GM19239 (cell line): ENCODE data around the gene NFATC2.
"Not testable (repeated sequence)": the region's sequence is repeated elsewhere in the genome, so short reads cannot be mapped to it uniquely, and the experiment has no call there.

Experiments used
- DNase-seq: peaks from one replicate; pipeline ENCODE4 v3.0.0; 2011; ENCODE audit warnings: low spot score; ENCODE audit not compliant: insufficient read length
- FAIRE-seq: peaks from 2 replicates; lab custom pipeline; 2011; peaks lifted over from hg19 to GRCh38; lab: Jason Lieb, UNC

The NFATC2 gene

DNA sequence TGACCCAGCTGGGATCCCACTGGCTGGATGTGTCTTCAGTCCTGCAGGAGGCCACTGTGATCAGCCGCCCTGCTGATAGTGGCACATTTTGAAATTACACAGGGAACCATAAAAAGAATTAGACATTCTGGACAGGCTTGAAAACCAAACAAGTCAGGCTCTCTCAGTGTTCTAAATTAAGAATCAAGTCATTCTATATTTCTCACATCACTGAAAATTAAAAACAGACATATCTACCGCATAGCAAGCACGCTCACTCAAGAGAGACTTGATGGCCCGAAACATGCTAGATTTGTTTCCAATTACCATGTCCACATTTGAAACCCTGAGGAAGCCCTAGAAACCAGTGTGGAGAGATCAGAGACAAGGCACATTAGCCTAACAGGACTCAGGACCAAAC is 57.7 kb downstream of the NFATC2 start:
- DNase-seq (no peak), FAIRE-seq (no peak)

DNA sequence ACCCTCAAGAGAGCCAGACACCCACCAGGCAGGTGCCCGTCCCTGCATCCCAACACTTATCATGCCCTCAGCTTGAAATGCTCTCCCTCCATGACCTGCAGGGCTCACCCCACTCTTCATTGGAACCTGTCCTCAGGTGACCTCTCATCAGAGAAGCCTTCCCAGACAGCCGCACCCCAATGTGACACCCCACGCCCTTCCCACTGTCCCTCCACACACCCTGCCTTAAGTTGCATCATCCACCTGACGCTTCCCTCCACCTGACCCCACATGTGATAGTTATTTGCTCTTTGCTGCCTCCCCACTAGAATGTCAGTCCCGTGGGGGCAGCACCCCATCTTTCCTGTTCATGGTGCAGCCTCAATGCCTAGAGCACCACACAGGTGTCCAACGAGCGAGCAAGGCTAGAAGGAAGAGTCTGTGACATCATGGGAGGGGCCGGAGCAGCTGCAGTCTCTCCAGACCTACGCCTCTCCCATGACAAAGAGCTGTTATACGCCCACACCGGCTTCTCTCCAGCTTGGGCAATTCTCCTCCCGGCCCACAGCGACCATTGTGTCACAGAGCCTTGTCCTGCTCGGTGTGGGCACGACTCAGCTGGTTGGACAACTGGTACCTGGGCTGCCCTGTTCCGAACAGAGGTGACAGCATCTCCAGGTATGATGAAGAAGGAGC is 58.2 kb downstream of the NFATC2 start:
- no peak for FAIRE-seq
- no peak for DNase-seq

DNA sequence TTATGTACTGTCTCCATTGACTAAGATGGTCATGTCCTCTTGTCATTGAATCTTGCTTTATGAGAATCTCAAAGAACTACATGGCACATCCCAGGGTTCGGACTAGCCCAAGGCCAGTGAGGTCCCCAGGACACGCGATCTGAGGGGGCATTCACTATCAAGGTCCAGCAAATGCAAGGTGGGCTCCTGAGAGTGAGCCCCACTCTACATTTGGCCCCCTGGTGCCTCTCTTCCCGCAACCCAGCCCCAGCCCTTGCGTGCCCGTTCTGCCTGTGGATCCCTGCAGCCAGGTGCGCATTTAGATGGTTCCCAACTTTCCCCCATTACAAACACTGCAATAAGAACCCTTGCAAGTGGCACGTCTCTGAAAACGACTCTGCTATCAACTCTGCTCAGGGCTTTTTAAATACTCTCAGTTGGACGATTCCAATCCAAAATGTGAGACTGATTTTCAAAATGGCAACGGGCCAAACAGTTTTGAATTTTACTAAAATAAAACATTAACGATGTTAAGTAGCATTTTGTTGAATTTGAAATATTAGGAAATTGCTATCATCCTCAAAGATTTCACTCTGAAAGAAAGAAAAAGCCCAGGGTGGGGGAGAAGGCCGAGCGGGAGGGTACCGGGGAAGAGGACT is 59.6 kb downstream of the NFATC2 start:
- FAIRE-seq, result no peak

DNA sequence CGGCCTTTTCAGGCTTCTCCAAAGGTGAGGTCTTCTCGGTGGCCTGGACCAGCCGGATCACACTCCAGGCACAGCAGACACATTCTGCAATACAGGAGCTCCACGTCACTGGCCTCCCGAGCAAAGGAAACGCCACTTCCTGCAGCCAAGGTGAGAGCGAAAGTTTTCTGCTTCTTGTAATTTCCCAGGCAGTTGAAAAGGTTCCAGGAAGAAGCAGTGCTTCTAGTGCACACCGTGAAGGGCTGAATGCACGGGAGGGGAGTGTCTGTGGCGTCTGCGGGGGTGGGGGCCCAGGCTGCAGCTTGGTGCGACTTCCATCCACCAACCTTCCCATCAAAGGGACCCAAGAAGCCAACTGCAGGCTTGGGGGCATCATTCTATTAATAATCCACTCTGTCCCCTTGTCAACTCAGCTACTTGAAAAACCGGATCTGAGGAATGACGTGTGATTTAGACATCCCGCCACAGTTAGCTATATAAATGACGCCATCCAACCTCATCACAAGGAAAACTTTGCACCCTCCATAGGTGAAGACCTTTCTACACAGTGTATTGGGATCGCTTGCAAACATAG is 61.1 kb downstream of the NFATC2 start:
- FAIRE-seq (peak; percentile 86), DNase-seq (no peak)

More for the DNA sequence above, 59.6 kb downstream of the NFATC2 start:
- no peak for DNase-seq

DNA sequence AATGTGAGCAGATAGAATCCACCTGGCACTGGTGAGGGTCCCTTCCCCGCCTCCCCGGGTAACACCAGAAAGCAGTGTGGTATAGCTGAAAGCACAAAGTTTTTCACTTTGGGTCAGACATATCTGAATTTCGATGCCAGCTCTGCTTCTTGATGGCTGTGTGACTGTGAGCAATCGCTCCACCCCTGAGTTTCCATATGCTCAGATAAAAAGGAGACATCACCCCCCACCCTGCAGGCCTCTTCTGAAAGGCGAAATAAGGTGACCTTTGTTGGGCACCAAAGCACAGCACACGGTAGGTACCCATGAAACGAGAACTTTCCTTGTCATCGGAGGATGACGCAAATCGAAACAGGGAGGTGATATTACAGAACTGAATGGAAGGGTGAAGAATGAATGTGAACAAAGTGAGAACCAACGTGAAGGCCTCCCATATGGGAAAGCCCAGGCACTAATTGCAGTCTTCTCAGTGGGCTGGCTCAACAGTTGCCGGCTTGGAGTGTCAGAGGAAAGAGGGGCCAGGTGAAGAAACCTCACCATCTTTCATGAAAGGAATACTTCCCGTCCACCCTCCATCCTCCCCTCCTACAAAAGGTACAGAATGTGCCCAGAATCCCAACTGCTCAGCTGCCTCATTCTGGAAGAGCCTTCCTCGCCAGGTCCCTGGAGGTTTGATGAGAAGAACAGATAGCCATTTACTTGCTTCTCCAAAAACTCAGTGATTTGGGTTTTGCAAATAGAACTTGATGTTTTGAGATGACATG is 61.8 kb downstream of the NFATC2 start:
- DNase-seq (peak; percentile 52), FAIRE-seq (peak; percentile 93)

DNA sequence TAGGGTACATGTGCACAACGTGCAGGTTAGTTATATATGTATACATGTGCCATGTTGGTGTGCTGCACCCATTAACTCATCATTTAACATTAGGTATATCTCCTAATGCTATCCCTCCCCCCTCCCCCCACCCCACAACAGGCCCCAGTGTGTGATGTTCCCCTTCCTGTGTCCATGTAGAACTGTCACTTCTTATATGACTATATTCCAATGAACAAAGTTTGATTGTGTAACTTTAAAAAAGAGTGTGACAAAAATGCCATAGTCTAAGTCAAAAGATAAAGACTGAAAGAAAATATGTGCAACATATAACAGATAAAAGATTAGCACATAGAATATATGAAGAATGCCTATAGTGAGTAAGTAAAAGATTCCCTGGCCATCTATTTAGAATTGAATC is 66.4 kb downstream of the NFATC2 start:
- not testable (repeated sequence) for FAIRE-seq, DNase-seq

DNA sequence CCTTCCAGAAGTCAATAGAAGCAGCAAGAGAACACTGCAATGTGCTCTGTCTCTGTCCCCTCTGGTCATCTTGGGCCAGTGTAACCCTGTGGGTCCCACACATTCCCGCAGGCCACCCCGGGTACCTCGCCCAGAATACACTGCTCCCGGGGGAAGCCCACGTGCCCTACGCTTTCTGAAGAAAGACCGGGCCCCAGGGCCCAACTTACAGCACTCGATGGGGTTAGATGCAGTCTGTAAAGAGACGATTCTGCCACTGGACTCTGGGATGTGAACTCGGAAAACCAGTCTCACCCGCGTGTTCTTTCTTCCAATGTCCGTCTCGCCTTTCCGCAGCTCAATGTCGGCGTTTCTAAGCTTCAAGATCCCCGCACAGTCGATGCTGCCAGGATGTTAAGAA is 68.7 kb downstream of the NFATC2 start:
- DNase-seq (no peak), FAIRE-seq (no peak)

DNA sequence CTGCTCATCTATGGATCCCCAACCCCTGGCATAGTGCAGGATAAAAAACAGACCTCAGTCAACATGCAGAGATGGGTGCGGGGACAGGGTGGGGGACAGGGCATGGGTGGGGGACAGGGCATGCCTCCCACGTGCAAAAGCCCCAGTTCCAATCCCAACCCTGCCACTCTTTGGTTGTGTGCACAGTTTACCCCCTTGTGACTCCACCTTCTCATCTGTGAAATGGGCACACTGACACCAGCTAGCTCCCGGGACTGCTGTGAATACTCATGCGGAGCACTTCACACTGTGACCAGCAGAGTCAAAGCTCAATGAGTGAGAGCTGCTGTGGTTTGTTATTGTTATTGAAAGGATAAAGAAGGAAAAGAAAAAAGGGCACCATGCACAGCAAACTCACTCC is 69.3 kb downstream of the NFATC2 start:
- no peak for DNase-seq
- no peak for FAIRE-seq

DNA sequence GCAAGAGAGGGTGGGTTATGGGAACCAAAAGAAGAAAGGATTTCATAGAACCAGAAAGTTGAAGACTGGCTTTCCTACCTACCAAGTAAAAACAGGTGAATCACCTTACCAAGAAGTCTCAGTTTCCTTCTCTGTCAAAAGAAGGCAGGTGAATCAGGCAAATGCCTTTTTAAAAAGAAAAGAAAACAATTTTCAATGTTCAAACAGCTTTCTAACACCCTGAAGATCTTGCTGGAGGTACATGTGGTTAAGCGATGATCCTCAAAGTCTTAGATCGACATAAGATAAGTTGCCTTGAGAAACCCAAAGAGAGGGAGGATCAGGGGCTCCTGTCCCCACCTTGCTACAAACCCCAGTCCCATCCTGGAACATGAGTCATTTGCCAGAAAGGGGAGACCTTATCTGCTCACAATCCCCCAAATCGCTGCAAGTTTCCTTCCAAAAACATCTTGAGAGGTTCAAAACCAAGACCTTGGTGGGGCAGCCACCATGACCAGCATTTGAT is 71.6 kb downstream of the NFATC2 start:
- no peak for FAIRE-seq

DNA sequence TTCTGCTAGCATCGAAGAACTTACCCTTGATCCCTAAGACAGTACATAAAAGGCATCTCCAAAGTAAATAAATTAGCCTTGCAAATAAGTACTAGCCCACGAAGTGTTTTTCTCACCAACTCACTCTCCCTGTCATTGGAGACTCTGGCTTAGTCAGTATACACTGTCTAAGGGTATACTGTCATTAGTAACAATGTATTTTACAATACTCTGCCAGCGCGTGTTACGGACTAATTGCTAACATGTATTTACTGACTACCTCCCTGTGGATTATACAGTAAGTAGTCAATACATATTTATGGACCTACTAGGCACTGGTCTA is 72.1 kb downstream of the NFATC2 start:
- DNase-seq (no peak), FAIRE-seq (no peak)

More for the DNA sequence above, 71.6 kb downstream of the NFATC2 start:
- DNase-seq, result no peak

DNA sequence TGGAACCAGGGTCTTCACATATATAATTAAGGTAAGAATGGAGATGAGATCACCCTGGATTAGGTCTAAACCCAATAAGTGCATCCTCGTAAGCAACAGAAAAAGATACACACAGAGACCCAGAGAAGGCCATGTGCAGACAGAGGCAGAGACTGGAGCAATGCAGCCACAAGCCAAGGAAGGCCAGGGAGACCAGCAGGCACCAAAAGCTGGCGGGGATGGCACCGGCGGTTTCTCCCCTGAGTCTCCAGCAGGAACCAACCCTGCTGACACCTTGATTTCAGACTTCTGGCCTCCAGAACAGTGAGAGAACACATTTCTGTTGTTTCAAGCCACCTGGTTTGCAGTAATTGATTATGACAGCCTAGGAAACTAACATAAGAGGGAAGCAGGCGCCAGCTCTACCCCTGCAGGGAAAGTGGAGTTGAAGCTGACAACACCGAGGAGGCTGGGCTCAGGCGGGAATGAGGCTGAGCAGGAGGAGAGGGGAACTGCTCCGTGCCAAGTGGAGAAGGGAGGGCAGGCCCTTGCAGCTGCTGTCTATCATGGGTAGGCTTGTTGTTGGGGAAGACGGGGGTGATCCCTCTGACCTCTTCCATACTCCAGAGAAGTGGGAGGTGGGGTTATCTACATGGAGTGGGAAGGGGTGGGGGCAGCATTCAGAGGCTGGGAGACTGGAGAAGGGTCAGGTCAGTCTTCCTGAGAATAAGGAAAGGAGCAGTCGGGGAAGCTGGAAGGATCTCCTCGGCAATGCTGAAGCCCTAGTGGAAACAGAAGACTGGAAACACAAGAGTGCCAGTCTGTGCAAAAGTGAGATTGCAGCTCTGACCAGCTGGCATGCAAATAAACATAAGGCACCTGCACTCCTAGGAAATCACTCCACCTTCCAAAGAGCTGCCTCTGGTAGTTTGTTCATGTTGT is 72.7 kb downstream of the NFATC2 start:
- DNase-seq (no peak), FAIRE-seq (no peak)

DNA sequence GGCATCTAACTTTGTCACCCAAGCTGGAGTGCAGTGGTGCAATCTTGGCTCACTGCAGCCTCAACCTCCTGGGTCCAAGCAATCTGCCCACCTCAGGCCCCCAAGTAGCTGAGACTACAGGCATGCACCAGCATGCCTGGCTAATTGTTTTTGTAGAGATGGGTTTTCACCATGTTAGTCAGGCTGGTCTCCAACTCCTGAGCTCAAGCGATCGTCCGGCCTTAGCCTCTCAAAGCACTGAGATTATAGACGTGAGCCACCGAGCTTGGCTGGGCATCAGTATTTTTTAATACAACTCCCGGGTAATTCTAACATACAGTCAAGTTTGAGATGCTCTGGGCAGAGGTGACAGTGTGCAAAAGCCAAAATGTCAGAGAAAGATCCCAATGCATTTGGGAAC is 73.5 kb downstream of the NFATC2 start:
- DNase-seq (no peak), FAIRE-seq (no peak)

DNA sequence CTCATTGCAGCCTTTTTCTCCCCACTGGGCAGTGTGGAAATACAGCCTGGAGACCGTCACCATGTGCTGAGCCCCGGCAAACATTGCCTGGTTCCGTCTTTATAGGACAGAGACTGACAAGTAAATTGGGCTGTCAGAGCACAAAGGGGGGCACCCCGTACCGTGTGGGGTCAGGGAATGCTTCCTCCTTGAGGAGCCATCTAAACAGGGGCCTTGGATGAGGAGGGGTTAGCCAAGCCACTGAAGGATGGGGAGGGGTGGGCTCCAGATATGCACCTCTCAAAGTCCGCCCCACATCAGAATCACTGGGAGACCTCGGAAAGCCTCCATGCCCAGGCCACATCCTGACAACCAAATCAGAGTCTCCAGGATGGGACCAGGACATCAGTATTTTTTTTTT is 73.9 kb downstream of the NFATC2 start:
- DNase-seq (no peak), FAIRE-seq (no peak)

DNA sequence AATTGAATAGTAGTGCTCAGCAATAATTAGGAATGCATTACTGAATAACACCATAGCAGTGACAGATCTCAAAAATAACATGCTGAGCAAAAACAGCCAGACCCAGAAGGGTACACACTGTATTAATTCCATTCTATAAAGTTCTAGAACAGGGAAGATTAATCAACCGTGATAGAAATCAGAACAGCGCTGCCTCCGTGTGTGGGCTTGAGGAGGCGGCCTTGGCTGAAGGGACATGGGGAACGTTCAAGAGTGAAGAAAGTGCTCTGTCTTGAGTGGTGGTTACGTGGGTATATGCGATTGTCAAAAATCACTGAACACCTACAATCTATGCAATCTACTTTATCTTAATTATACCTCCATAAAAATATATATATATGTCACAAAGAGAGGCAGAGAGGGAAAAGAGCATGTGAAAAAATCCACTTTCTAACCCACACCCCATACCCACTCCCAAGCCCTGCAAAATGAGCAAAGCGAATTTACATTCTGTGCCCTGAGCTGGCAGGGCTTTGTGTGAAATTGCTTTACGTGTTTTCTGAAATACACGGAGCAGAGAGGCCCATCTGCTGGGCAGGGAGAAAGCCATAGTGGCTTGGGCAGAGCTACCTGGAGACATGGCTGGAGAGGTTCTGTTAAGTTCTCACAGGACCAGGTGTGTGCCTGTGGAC is 74.4 kb downstream of the NFATC2 start:
- no peak for DNase-seq
- no peak for FAIRE-seq

DNA sequence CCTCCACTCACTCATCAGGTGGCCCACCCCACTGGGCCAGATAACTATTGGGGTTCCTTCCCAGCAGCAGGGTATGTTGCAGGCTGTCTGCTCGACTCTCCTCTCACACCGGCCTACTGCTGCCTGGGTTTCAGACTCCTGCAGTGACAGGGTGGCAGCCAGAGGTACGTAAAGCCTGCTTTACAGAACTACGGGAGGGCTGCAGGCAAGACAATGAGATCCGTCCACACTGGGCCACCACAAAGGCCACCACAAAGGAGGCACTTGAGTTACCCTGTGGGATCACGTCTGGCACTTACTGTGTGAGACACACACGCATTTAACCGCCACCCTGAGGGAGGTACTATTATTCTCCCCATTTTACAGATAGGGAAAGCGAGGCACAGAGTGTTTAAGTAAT is 78.5 kb downstream of the NFATC2 start:
- no peak for DNase-seq
- FAIRE-seq, result no peak

DNA sequence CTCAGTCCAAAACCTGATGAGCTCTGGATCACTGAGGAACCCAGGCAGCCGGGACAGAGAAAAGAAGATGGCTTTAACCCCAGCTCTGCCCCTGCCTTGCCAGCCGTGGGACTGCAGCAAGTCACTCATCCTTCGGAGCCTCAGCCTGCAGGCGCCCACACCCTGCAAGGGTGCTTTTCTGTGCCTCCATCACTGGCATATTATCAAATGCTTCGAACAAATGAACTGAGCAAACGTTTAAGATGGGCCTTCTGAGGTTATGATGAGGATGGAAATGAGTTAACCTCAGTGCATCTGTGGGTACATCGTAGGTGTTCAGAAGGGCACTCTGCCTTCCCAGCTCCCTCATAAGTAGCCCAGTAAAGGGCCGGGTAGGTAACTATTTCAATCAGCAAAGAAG is 79.0 kb downstream of the NFATC2 start:
- DNase-seq (no peak), FAIRE-seq (no peak)

DNA sequence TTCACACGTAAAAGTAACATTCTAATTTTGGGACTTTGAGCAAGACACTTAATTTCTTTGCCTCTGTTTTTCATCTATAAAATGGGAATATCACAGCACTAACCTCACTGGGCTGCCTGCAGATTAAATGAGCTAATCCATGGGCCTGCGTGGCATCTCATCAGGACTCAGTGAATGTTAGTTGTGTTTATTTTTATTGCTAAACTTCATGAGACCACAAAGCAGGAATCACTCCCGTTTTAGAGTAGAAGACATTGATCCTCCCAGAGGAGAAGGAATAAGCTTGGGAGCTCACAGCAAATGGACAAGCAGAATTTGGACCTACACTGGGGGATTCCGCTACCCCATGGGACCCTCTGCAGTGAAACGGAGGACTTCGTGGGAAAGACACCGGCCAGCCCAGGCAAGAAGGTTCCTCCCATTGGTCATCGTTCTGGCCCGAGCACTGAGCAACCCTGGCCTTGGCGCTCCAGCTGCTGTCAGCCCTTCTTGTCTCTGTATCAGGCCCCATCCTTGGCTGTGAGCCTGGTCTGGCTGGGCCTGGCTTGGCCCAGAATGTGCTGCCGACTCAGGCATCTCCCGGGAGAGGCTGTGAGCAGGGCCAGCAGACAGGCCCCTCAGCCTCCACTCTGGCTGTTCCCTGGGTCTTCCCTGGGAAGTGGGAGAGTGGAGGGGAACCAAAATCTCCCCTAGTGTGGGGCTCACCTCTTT is 79.8 kb downstream of the NFATC2 start:
- DNase-seq (no peak), FAIRE-seq (no peak)

DNA sequence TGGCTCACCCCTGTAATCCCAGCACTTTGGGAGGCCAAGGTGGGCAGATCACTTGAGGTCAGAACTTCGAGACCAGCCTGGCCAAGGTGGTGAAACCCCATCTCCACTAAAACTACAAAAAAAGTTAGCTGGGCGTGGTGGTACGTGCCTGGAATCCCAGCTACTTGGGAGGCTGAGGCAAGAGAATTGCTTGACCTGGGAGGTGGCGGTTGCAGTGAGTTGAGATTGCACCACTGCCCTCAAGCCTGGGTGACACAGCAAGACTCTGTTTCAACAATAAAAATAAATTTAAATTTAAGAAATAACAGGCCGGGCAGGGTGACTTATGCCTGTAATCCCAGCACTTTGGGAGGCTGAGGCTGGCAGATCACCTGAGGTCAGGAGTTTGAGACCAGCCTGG is 80.7 kb downstream of the NFATC2 start:
- not testable (repeated sequence) for FAIRE-seq, DNase-seq

DNA sequence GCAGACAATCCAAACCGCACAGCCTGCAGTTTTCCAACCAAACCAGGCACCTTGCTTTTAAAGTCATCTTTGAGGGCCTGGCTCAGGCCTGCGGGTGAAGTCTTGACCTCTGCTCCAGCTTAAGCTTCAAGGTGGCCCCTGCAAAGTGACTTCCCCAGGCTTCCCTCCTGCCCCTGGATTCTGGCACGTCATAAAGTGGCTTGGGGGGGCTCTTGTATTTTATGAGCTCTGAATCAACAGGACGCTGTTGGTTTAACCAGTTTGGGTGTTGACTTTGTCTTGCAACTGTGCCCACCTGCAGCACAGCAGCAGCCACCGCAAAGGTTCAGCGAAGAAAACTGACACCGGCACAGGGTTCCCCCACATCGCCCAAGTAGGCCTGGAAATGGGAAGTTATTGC is 81.2 kb downstream of the NFATC2 start:
- no peak for FAIRE-seq
- no peak for DNase-seq
